H1 (cell line): ENCODE measurements around the gene ATAD5. TPM values are rescaled to one million over a fixed set of nuclear protein-coding genes. Genes with fewer than 3 reads are reported as not detected.

Experiments
- CTCF ChIA-PET: fragments of 300-600 bp; sonication (Branson Sonifier 250); formaldehyde crosslinking; loops from one replicate; lab custom pipeline; 2021; ENCODE audit not compliant: partially characterized antibody; lab: Charles Lee
- POLR2A ChIA-PET: fragments of 300-600 bp; sonication (Branson Sonifier 250); formaldehyde crosslinking; loops from one replicate; lab custom pipeline; 2021; ENCODE audit warnings: inconsistent platforms; ENCODE audit not compliant: partially characterized antibody; lab: Charles Lee
- DNase-seq, 2 experiments: peaks; one replicate each; pipeline versions ENCODE4 v3.0.0 to v3.0.0-alpha.2; 2010 to 2022; ENCODE audit warnings: low spot score in 2 of 2, low read depth in 1 of 2, mixed read lengths in 1 of 2
- FAIRE-seq: peaks from 2 replicates; lab custom pipeline; 2011; peaks lifted over from hg19 to GRCh38; lab: Jason Lieb, UNC
- H2AFZ ChIP-seq: 2 replicates; pipeline ENCODE4 v1.8.1; 2012; ENCODE audit warnings: low read length, inconsistent platforms
- H2AK5ac ChIP-seq: 2 replicates; pipeline ENCODE4 v1.6.1; 2013; ENCODE audit warnings: low read depth, low read length
- H2BK120ac ChIP-seq: replicated peaks from 2 replicates; pipeline ENCODE3; 2013; ENCODE audit warnings: low read depth, low read length, inconsistent platforms
- H2BK12ac ChIP-seq: 2 replicates; pipeline ENCODE4 v1.6.1; 2013; ENCODE audit warnings: low read depth, low read length
- H2BK15ac ChIP-seq: 2 replicates; pipeline ENCODE4 v1.6.1; 2013; ENCODE audit warnings: low read length
- H2BK20ac ChIP-seq: 2 replicates; pipeline ENCODE4 v1.6.1; 2013; ENCODE audit warnings: low read length
- H2BK5ac ChIP-seq: 2 replicates; pipeline ENCODE4 v1.6.1; 2013; ENCODE audit warnings: low read depth, low read length
- H3K14ac ChIP-seq: 2 replicates; pipeline ENCODE4 v1.6.1; 2013; ENCODE audit warnings: inconsistent platforms; ENCODE audit not compliant: insufficient read length
- H3K18ac ChIP-seq: 2 replicates; pipeline ENCODE4 v1.6.1; 2013; ENCODE audit warnings: low read length; ENCODE audit errors: extremely low read depth
- H3K23ac ChIP-seq: 2 replicates; pipeline ENCODE4 v1.6.1; 2013; ENCODE audit warnings: inconsistent platforms; ENCODE audit not compliant: insufficient read length
- H3K23me2 ChIP-seq: 2 replicates; pipeline ENCODE4 v1.6.1; 2013; ENCODE audit warnings: low read depth, low read length
- H3K27ac ChIP-seq: 2 replicates; pipeline ENCODE4 v1.6.1; 2011; ENCODE audit warnings: low read depth, low read length, inconsistent platforms
- H3K27me3 ChIP-seq, 4 experiments: replicated peaks in 1 of 4; 1 replicate in 1 of 4; 2 replicates in 3 of 4; pipeline versions ENCODE4 v1.6.1 to v1.8.1; 2011 to 2013; ENCODE audit warnings: low read length in 3 of 4, mild to moderate bottlenecking in 3 of 4, inconsistent platforms in 2 of 4, mixed read lengths in 2 of 4, moderate library complexity in 1 of 4; ENCODE audit not compliant: control insufficient read depth in 3 of 4, insufficient read depth in 3 of 4; ENCODE audit errors: extremely low read depth in 1 of 4
- H3K36me3 ChIP-seq, 4 experiments: 2 replicates each; pipeline versions ENCODE4 v1.6.1 to v1.8.1; 2011 to 2013; ENCODE audit warnings: mild to moderate bottlenecking in 4 of 4, low read length in 3 of 4, moderate library complexity in 2 of 4, control low read depth in 1 of 4, inconsistent platforms in 1 of 4; ENCODE audit not compliant: insufficient read depth in 4 of 4, control insufficient read depth in 2 of 4
- H3K4ac ChIP-seq: replicated peaks from 2 replicates; pipeline ENCODE3; 2013; ENCODE audit warnings: low read length, low read depth, mixed read lengths, inconsistent platforms; ENCODE audit not compliant: insufficient read length
- H3K4me1 ChIP-seq, 4 experiments: replicated peaks in 1 of 4; 1 replicate in 1 of 4; 2 replicates in 3 of 4; pipeline versions ENCODE4 v1.6.1 to v1.8.1; 2011 to 2013; ENCODE audit warnings: low read length in 3 of 4, inconsistent platforms in 2 of 4, mixed read lengths in 1 of 4; ENCODE audit not compliant: insufficient read depth in 4 of 4, control insufficient read depth in 3 of 4
- H3K4me2 ChIP-seq, 2 experiments: 2 replicates each; pipeline versions ENCODE4 v1.6.1 to v1.8.1; 2011 to 2013; ENCODE audit warnings: low read depth in 2 of 2, low read length in 2 of 2, control low read depth in 1 of 2, inconsistent platforms in 1 of 2, mild to moderate bottlenecking in 1 of 2; ENCODE audit not compliant: insufficient read depth in 1 of 2
- H3K4me3 ChIP-seq, 4 experiments: fragments of 200-600, 300-600 bp in 1 of 4; sonication (generic), shearing (Covaris generic), sonication (Bioruptor Twin) in 1 of 4; 2 replicates each; pipeline versions ENCODE4 v1.5.1 to v1.8.1; 2011 to 2016; ENCODE audit warnings: low read length in 4 of 4, low read depth in 3 of 4, control low read depth in 2 of 4, inconsistent platforms in 2 of 4, mild to moderate bottlenecking in 2 of 4, mixed read lengths in 1 of 4, moderate library complexity in 1 of 4; ENCODE audit not compliant: insufficient read depth in 2 of 4; ENCODE audit errors: extremely low read depth in 1 of 4
- H3K56ac ChIP-seq: replicated peaks from 2 replicates; pipeline ENCODE3; 2013; ENCODE audit warnings: low read depth, mild to moderate bottlenecking, mixed read lengths, low read length, inconsistent platforms; ENCODE audit not compliant: insufficient read length
- H3K79me1 ChIP-seq: 2 replicates; pipeline ENCODE4 v1.6.1; 2013; ENCODE audit warnings: low read depth, low read length, control low read depth
- H3K79me2 ChIP-seq, 2 experiments: 2 replicates each; pipeline versions ENCODE4 v1.6.1 to v1.8.1; 2012 to 2013; ENCODE audit warnings: low read length in 2 of 2, mild to moderate bottlenecking in 2 of 2, inconsistent platforms in 1 of 2; ENCODE audit not compliant: insufficient read depth in 2 of 2, control insufficient read depth in 1 of 2
- H3K9ac ChIP-seq, 4 experiments: replicated peaks in 1 of 4; 1 replicate in 1 of 4; 2 replicates in 3 of 4; pipeline versions ENCODE4 v1.6.1 to v1.8.1; 2011 to 2013; ENCODE audit warnings: low read depth in 3 of 4, low read length in 3 of 4, control low read depth in 2 of 4, mild to moderate bottlenecking in 2 of 4, moderate library complexity in 2 of 4, inconsistent platforms in 1 of 4; ENCODE audit errors: extremely low read depth in 1 of 4
- H3K9me3 ChIP-seq, 2 experiments: 2 replicates each; pipeline versions ENCODE4 v1.6.1 to v1.8.1; 2012 to 2013; ENCODE audit warnings: mild to moderate bottlenecking in 2 of 2, moderate library complexity in 2 of 2, control low read depth in 1 of 2, inconsistent platforms in 1 of 2, low read depth in 1 of 2, low read length in 1 of 2, mixed read lengths in 1 of 2; ENCODE audit not compliant: insufficient read depth in 2 of 2
- H4K20me1 ChIP-seq, 2 experiments: replicated peaks in 1 of 2; 2 replicates each; pipeline versions ENCODE3 to v1.8.1; 2011 to 2013; ENCODE audit warnings: inconsistent platforms in 2 of 2, low read length in 2 of 2, mild to moderate bottlenecking in 1 of 2; ENCODE audit not compliant: insufficient read depth in 2 of 2, control insufficient read depth in 1 of 2
- H4K5ac ChIP-seq: 2 replicates; pipeline ENCODE4 v1.6.1; 2013; ENCODE audit warnings: low read length, low read depth, mixed read lengths, inconsistent platforms; ENCODE audit not compliant: insufficient read length
- H4K8ac ChIP-seq: 2 replicates; pipeline ENCODE4 v1.8.0; 2013; ENCODE audit warnings: mild to moderate bottlenecking, moderate library complexity, low read length, inconsistent platforms; ENCODE audit not compliant: insufficient read depth; ENCODE audit errors: extremely low read depth
- H4K91ac ChIP-seq: replicated peaks from 2 replicates; pipeline ENCODE3; 2013; ENCODE audit warnings: low read length, mixed read lengths, inconsistent platforms; ENCODE audit not compliant: insufficient read length
- POLR2AphosphoS5 ChIP-seq: IDR thresholded peaks from 2 replicates; pipeline ENCODE4 v1.6.1; 2011; ENCODE audit warnings: low read depth, low read length
- SAP30 ChIP-seq: fragments of 300-600 bp; sonication (generic); IDR thresholded peaks from 2 replicates; pipeline ENCODE4 v1.7.1; 2012; ENCODE audit warnings: low read length, moderate library complexity, mild to moderate bottlenecking, inconsistent platforms; ENCODE audit not compliant: insufficient read depth, insufficient replicate concordance
- SIN3A ChIP-seq, 2 experiments: IDR thresholded peaks in 1 of 2; conservative IDR thresholded peaks in 1 of 2; 2 replicates each; pipeline ENCODE4 v1.6.1; 2011 to 2012; ENCODE audit warnings: low read length in 2 of 2, improper control_type of control experiment in 1 of 2, low read depth in 1 of 2, mild to moderate bottlenecking in 1 of 2
- WGBS, 2 experiments: shearing (Covaris generic) in 1 of 2; methylation state at CpG; one replicate each; pipeline versions ENCODE4 v1.1.6 to v1.1.7; 2013 to 2015; ENCODE audit warnings: low lambda C conversion rate in 2 of 2, mixed read lengths in 2 of 2, inconsistent platforms in 1 of 2, low coverage in 1 of 2, missing lambda C conversion rate in 1 of 2; ENCODE audit not compliant: insufficient replicate concordance in 2 of 2, insufficient coverage in 1 of 2, insufficient read length in 1 of 2; ENCODE audit errors: extremely low coverage in 1 of 2, missing lambda C conversion rate in 1 of 2; 5-methylcytosine and 5-hydroxymethylcytosine counted together
- polyA plus RNA-seq, 7 experiments: library from polyadenylated mRNA; depleted of rRNA in 3 of 7; stranded (reverse) in 5 of 7; unstranded in 2 of 7; fragments of >200 nt in 5 of 7; fragments of 200-250 nt in 2 of 7; gene quantifications; 1 replicate in 5 of 7; 2 replicates in 1 of 7; 4 replicates in 1 of 7; pipeline versions ENCODE4 v1.2.1 to v1.2.3, GENCODE V29; 2011 to 2013; ENCODE audit warnings: missing spikeins in 2 of 7, mixed read lengths in 2 of 7
- total RNA-seq: library from RNA; stranded (reverse); fragmentation: NEBNext Ultra II Directional; extraction: Animal tissue kit (Norgen Biotek cat#: 25700); gene quantifications from 2 replicates; pipeline ENCODE4 v1.2.1, GENCODE V29; 2021
- TF ChIP-seq, protein P1 (sequence below): IDR thresholded peaks from 2 replicates; pipeline ENCODE4 v1.6.1; 2012; ENCODE audit warnings: low read length, inconsistent platforms

The ATAD5 gene
- total and polyA plus RNA-seq, 2 of the 8 experiments (the other 6 are each of a cell fraction or from before 2014, with no cell fraction given): 3.5 to 30.0 TPM

DNA sequence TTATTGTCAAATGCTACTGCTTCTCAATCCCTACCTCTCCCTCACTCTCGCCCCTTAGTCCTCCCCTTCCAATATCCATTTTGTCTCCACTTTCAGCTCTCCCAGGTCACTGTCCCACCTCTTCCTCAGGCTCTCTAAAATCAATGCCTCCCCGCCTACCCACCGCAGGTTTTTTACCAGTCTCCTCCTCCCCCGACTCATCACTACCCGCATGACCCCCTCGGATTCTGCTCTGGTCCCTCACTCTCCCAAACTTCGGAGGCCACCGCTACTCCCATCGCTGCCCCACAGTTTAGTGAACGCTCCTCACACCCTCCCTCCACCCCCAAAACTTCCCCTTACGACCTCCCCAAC is 7.8 kb upstream of the ATAD5 start:
- DNase-seq (no peak), FAIRE-seq (no peak)
- CTCF ChIA-PET: interaction anchor here (0.6 to 1.4 kb wide), 7 partner anchors 11 to 659 kb away, joined by 3 to 5 read pairs (median 4); no protein-coding TSS in a partner anchor
- H2AFZ ChIP-seq: 0 out of 2 replicates have a peak overlapping the region, but pooled peaks have one; percentile 64
- H3K14ac ChIP-seq: no peak overlapping the region
- no peaks in the 10 kb centered on the region for H3K27me3 ChIP-seq
- 0 out of 2 replicates have a peak, but pooled peaks cover 2% of the 10 kb centered on the region for H3K79me1 ChIP-seq
- H3K23ac ChIP-seq: no peak overlapping the region
- POLR2A ChIA-PET: interaction anchor here (0.7 to 2.0 kb wide), 8 partner anchors 10 to 179 kb away, joined by 3 to 12 read pairs (median 3); no protein-coding TSS in a partner anchor
- H3K18ac ChIP-seq: peak overlapping the region; percentile 97
- peaks cover 3% of the 10 kb centered on the region; the same call in 1 of the 2 replicates for H3K23me2 ChIP-seq
- WGBS, 2 experiments: 3% methylated on average over 5 of the region's 11 CpGs; no CpG with 5 or more reads in 1 of the 2 experiments
- peak overlapping the region; percentile 96 for H3K4ac ChIP-seq
- no peak overlapping the region for H2BK120ac ChIP-seq
- H3K27ac ChIP-seq: peak overlapping the region; percentile 77; the same call in 1 of the 2 replicates
- no peak overlapping the region; the same call in 1 of the 2 replicates for H4K8ac ChIP-seq
- H2BK20ac ChIP-seq: no peak overlapping the region
- H2BK5ac ChIP-seq: peak overlapping the region; percentile 90
- H2BK15ac ChIP-seq: no peak overlapping the region
- H3K79me2 ChIP-seq: peaks cover 0 to 49% of the 10 kb centered on the region in 2 experiments; a peak in 2 of 4 replicates
- peak overlapping the region; percentile 42 for H3K56ac ChIP-seq
- peak overlapping the region; percentile 94 for H4K5ac ChIP-seq
- H3K4me2 ChIP-seq: peak overlapping the region; percentile 66 to 79
- peak overlapping the region; percentile 96 for H4K91ac ChIP-seq
- TF ChIP-seq, protein P1, sequence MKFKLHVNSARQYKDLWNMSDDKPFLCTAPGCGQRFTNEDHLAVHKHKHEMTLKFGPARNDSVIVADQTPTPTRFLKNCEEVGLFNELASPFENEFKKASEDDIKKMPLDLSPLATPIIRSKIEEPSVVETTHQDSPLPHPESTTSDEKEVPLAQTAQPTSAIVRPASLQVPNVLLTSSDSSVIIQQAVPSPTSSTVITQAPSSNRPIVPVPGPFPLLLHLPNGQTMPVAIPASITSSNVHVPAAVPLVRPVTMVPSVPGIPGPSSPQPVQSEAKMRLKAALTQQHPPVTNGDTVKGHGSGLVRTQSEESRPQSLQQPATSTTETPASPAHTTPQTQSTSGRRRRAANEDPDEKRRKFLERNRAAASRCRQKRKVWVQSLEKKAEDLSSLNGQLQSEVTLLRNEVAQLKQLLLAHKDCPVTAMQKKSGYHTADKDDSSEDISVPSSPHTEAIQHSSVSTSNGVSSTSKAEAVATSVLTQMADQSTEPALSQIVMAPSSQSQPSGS: 0 out of 2 replicates have a peak, but pooled peaks have one; percentile 38
- TF ChIP-seq POLR2AphosphoS5: no peak
- TF ChIP-seq SIN3A (conservative IDR thresholded peaks at IDR 0.05 in 1 of 2, IDR thresholded peaks at IDR 0.05 in 1 of 2; ENCODE audit: low read depth in 1 of 2, low read length in 2 of 2): peak in 1 of 2 experiments; percentile 37; a peak in 1 of 4 replicates
- peak; percentile 25 for TF ChIP-seq SAP30
- peak overlapping the region; percentile 69 to 88 (median 82) for H3K4me3 ChIP-seq
- H3K9ac ChIP-seq: peak overlapping the region; percentile 8 to 87 (median 80)
- H2AK5ac ChIP-seq: no peak overlapping the region
- 0 out of 2 replicates have a peak overlapping the region, but pooled peaks have one; percentile 39 for H2BK12ac ChIP-seq
- H3K9me3 ChIP-seq: no peaks in the 10 kb centered on the region
- H3K36me3 ChIP-seq: 0 out of 8 replicates have a peak, but pooled peaks cover 0 to 3% (median 0%) of the 10 kb centered on the region in 4 experiments
- peaks cover 0 to 4% of the 10 kb centered on the region in 2 experiments for H4K20me1 ChIP-seq
- peaks cover 0 to 3% (median 3%) of the 10 kb centered on the region in 4 experiments; a peak in 4 of 7 replicates for H3K4me1 ChIP-seq
